MCF 10A (cell line): ENCODE results near the gene FAAP100. TPM values are rescaled to one million over a fixed set of nuclear protein-coding genes. Genes with fewer than 3 reads are reported as not detected.

Experiments used
- BruUV-seq: library from RNA; stranded (reverse); fragments of 400-500 nt; replicated peaks from 2 replicates; lab custom pipeline; 2021; lab: Mats Ljungman, UMichigan
- CTCF ChIA-PET: fragments of 300-600 bp; sonication (Branson Sonifier 250); formaldehyde crosslinking; extraction: SDS; loops from one replicate; lab custom pipeline; 2021; ENCODE audit warnings: antibody characterized with exemption, inconsistent platforms; lab: Yijun Ruan, JAX
- POLR2A ChIA-PET: fragments of 300-600, 350-650 bp; sonication (Branson Sonifier 250); formaldehyde crosslinking; extraction: SDS; loops from one replicate; lab custom pipeline; 2020; ENCODE audit warnings: antibody characterized with exemption, inconsistent platforms; lab: Yijun Ruan, JAX
- DNase-seq: peaks from one replicate; pipeline ENCODE4 v3.0.0-alpha.2; 2018; ENCODE audit not compliant: unreplicated experiment
- H3K27ac Mint-ChIP-seq: one replicate; pipeline ENCODE4 v1.8.0; 2022; ENCODE audit warnings: mild to moderate bottlenecking, low read depth, mixed read lengths; ENCODE audit not compliant: unreplicated experiment
- H3K27me3 Mint-ChIP-seq: one replicate; pipeline ENCODE4 v1.8.0; 2022; ENCODE audit warnings: mixed read lengths; ENCODE audit not compliant: insufficient read depth, unreplicated experiment
- H3K36me3 Mint-ChIP-seq: one replicate; pipeline ENCODE4 v1.8.0; 2022; ENCODE audit warnings: mild to moderate bottlenecking, moderate library complexity, mixed read lengths; ENCODE audit not compliant: insufficient read depth, unreplicated experiment
- H3K4me1 Mint-ChIP-seq: one replicate; pipeline ENCODE4 v1.8.0; 2022; ENCODE audit warnings: mixed read lengths; ENCODE audit not compliant: insufficient read depth, unreplicated experiment
- H3K4me3 Mint-ChIP-seq: one replicate; pipeline ENCODE4 v1.8.0; 2022; ENCODE audit warnings: mild to moderate bottlenecking, moderate library complexity, mixed read lengths; ENCODE audit not compliant: unreplicated experiment
- H3K9me3 Mint-ChIP-seq: one replicate; pipeline ENCODE4 v1.8.0; 2022; ENCODE audit warnings: mixed read lengths; ENCODE audit not compliant: unreplicated experiment
- CTCF ChIP-seq: fragments of 200-600 bp; IDR thresholded peaks from one replicate; pipeline ENCODE4 v1.8.0; 2022; ENCODE audit warnings: antibody characterized with exemption, mild to moderate bottlenecking; ENCODE audit not compliant: unreplicated experiment
- intact Hi-C: fragments of 100-400 bp; cut with micrococcal nuclease; formaldehyde crosslinking; loops from 2 replicates; pipeline ENCODE4 v1.14.1; 2022
- total RNA-seq: library from RNA; stranded (reverse); gene quantifications from 2 replicates; pipeline ENCODE4 v1.2.3, GENCODE V29; 2022

The FAAP100 gene
- total RNA-seq, 1 experiment from 2014 or later, result 32.5 TPM

DNA sequence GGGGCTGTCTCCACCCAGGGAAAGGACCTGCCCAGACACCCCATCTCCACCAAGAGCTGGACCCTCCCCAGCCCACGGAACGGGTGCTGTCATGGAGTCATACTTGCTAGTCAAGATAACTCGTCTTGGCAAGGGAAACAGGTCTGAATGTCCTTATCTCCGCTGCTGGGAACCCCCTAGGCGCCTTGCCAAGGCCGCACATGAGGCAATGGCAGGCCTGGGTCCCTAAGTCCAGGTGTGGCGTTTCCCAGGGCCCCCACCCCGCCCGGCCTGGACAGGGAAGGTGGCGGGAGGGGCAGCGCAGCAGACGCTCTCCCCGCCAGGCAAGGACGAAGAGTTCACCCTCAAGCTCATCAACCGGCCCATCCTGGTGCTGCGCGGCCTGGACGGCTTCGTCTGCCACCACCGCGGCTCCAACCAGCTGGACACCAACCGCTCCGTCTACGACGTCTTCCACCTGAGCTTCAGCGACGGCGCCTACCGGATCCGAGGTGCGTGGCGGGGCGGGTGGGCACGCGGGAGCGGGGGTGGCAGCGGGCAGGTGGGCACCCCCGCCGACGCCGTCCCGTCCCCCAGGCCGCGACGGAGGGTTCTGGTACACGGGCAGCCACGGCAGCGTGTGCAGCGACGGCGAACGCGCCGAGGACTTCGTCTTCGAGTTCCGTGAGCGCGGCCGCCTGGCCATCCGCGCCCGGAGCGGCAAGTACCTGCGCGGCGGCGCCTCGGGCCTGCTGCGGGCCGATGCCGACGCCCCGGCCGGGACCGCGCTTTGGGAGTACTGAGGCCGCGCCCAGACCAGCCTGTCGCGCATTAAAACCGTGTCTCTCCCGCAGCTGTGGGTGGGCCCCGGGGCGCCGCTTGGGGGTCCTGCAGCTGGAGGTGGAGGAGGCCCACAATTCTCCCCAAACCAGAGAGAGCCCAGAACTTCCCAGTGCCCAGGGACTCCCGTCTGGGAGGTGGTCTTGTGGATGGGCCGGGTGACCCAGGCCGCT is 15.6 kb downstream of the FAAP100 start:
- no peak for DNase-seq
- H3K9me3 Mint-ChIP-seq, result no peaks in the 10 kb centered on the region
- ChIA-PET POLR2A (no interaction called here), CTCF (interaction anchor here (0.6 to 1.0 kb wide), 2 partner anchors 84 to 284 kb away, joined by 3 read pairs; no protein-coding TSS in a partner anchor)
- no peaks in the 10 kb centered on the region for H3K36me3 Mint-ChIP-seq
- TF ChIP-seq CTCF, result no peak
- H3K4me3 Mint-ChIP-seq, result no peak overlapping the region
- H3K27ac Mint-ChIP-seq, result no peak overlapping the region
- no peaks in the 10 kb centered on the region for H3K4me1 Mint-ChIP-seq
- no peaks in the 10 kb centered on the region for H3K27me3 Mint-ChIP-seq
- no TSS peak for BruUV-seq
- intact Hi-C loops, result no loop called here

GRCh38 chr17:81535480-81536298 is 16.5 kb downstream of the FAAP100 start:
- POLR2A ChIA-PET, result no interaction called here
- no peaks in the 10 kb centered on the region for H3K27me3 Mint-ChIP-seq
- no peak for DNase-seq
- no peak overlapping the region for H3K4me3 Mint-ChIP-seq
- no peak overlapping the region for H3K27ac Mint-ChIP-seq
- TF ChIP-seq CTCF, result no peak
- H3K36me3 Mint-ChIP-seq, result no peaks in the 10 kb centered on the region
- no peaks in the 10 kb centered on the region for H3K4me1 Mint-ChIP-seq
- intact Hi-C loops, result no loop called here
- BruUV-seq, result no TSS peak
- CTCF ChIA-PET, result interaction anchor here (1.0 kb wide), 1 partner anchor 283 kb away, joined by 3 read pairs; no protein-coding TSS in a partner anchor
- H3K9me3 Mint-ChIP-seq, result no peaks in the 10 kb centered on the region

- POLR2A ChIA-PET, result no interaction called here
- no peaks in the 10 kb centered on the region for H3K9me3 Mint-ChIP-seq
Observed at GRCh38 chr17:81535007-81535328, 17.2 kb downstream of the FAAP100 start.

More at GRCh38 chr17:81535007-81535328, 17.2 kb downstream of the FAAP100 start:
- BruUV-seq, result no TSS peak
- intact Hi-C loops, result no loop called here
- TF ChIP-seq CTCF, result no peak
- CTCF ChIA-PET, result no interaction called here
- Mint-ChIP-seq H3K36me3 (no peaks in the 10 kb centered on the region), H3K4me1 (no peaks in the 10 kb centered on the region), H3K27me3 (no peaks in the 10 kb centered on the region), H3K27ac (no peak overlapping the region), H3K4me3 (no peak overlapping the region)
- no peak for DNase-seq
